ENCODE results near the gene CUL1.

GRCh38 chr7:148746135-148746534 is 47.4 kb downstream of the CUL1 start:
- TF ChIP-seq CTCF (IDR thresholded peaks at IDR 0.05; ENCODE audit: borderline replicate concordance, extremely low read depth, low read length, poor library complexity, severe bottlenecking) (no peak), EZH2 (IDR thresholded peaks at IDR 0.05; ENCODE audit: borderline replicate concordance, low read depth, low read length, severe bottlenecking) (no peak)

Data from DND-41 (cell line).